ENCODE measurements around the gene COL13A1. TPM values are rescaled to one million over a fixed set of nuclear protein-coding genes. Genes with fewer than 3 reads are reported as not detected.

The COL13A1 gene
- total and polyA plus RNA-seq, 2 of the 8 experiments (the other 6 are each of a cell fraction or from before 2014, with no cell fraction given) = 2.6 to 5.2 TPM

DNA sequence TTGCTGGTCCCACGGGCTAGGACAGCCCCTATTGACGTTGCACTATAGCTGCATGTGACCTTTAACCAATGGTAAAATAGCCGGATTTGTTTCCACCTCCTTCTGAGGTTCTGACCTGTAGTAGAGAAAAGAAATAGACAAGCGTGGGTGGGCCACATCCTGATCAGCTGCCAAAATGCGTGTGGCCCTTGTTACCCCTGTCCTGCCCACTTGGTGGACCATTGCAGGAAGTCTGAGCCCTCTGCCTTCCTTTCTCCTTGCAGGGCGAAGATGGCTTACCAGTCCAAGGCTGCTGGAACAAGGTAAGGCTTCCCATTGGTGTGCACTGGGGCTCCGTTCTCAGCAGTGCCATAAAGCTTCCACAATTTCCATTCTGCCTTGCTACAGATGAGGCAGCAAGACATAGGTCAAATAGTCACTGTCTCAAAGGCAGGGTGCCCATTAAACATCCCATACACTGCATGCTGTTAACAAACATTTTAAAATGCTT, 155.1 kb downstream of the COL13A1 start:
- Histone ChIP-seq H3K36me3 (ENCODE audit: control insufficient read depth in 2 of 4, insufficient read depth in 4 of 4, low read length in 3 of 4) (no peaks in the 10 kb centered on the region), H3K18ac (ENCODE audit: extremely low read depth, low read length) (no peak overlapping the region), H3K4ac (replicated peaks; ENCODE audit: insufficient read length, low read depth, low read length) (no peak overlapping the region), H3K4me2 (ENCODE audit: insufficient read depth in 1 of 2, low read depth in 2 of 2, low read length in 2 of 2) (no peak overlapping the region), H3K14ac (ENCODE audit: insufficient read length) (no peak overlapping the region), H3K23me2 (ENCODE audit: low read depth, low read length) (peaks cover 3% of the 10 kb centered on the region; the same call in 1 of the 2 replicates), H3K56ac (replicated peaks; ENCODE audit: insufficient read length, low read depth, low read length) (no peak overlapping the region), H4K5ac (ENCODE audit: insufficient read length, low read depth, low read length) (no peak overlapping the region), H2BK120ac (replicated peaks; ENCODE audit: low read depth, low read length) (no peak overlapping the region), H2BK15ac (ENCODE audit: low read length) (no peak overlapping the region), H4K20me1 (replicated peaks in 1 of 2; ENCODE audit: control insufficient read depth in 1 of 2, insufficient read depth in 2 of 2, low read length in 2 of 2) (peaks cover 0 to 2% of the 10 kb centered on the region in 2 experiments), H4K91ac (replicated peaks; ENCODE audit: insufficient read length, low read length) (no peak overlapping the region), H3K27me3 (replicated peaks in 1 of 4; ENCODE audit: control insufficient read depth in 3 of 4, extremely low read depth in 1 of 4, insufficient read depth in 3 of 4, low read length in 3 of 4) (peaks cover 0 to 13% (median 5%) of the 10 kb centered on the region in 4 experiments; a peak in 3 of 7 replicates), H3K27ac (ENCODE audit: low read depth, low read length) (no peak overlapping the region), H2AFZ (ENCODE audit: low read length) (no peak overlapping the region), H2BK20ac (ENCODE audit: low read length) (no peak overlapping the region), H3K4me1 (replicated peaks in 1 of 4; ENCODE audit: control insufficient read depth in 3 of 4, insufficient read depth in 4 of 4, low read length in 3 of 4) (peaks cover 8 to 15% (median 10%) of the 10 kb centered on the region in 4 experiments; a peak in 6 of 7 replicates), H2AK5ac (ENCODE audit: low read depth, low read length) (no peak overlapping the region), H4K8ac (ENCODE audit: extremely low read depth, insufficient read depth, low read length) (no peak overlapping the region), H2BK5ac (ENCODE audit: low read depth, low read length) (no peak overlapping the region), H2BK12ac (ENCODE audit: low read depth, low read length) (no peak overlapping the region), H3K9me3 (ENCODE audit: insufficient read depth in 2 of 2, low read depth in 1 of 2, low read length in 1 of 2) (no peaks in the 10 kb centered on the region), H3K79me1 (ENCODE audit: low read depth, low read length) (no peaks in the 10 kb centered on the region), H3K23ac (ENCODE audit: insufficient read length) (no peak overlapping the region), H3K79me2 (ENCODE audit: control insufficient read depth in 1 of 2, insufficient read depth in 2 of 2, low read length in 2 of 2) (no peaks in the 10 kb centered on the region), H3K9ac (replicated peaks in 1 of 4; ENCODE audit: extremely low read depth in 1 of 4, low read depth in 3 of 4, low read length in 3 of 4) (no peak overlapping the region), H3K4me3 (ENCODE audit: extremely low read depth in 1 of 4, insufficient read depth in 2 of 4, low read depth in 3 of 4, low read length in 4 of 4) (no peak overlapping the region)
- no peak for FAIRE-seq
- CTCF ChIA-PET (ENCODE audit: partially characterized antibody) = interaction anchor here (0.9 to 8.4 kb wide), 10 partner anchors 9 to 272 kb away, joined by 3 to 94 read pairs (median 14); no protein-coding TSS in a partner anchor
- no peak for DNase-seq (ENCODE audit: low read depth in 1 of 2, low spot score in 2 of 2)
- WGBS, 2 experiments (ENCODE audit: extremely low coverage in 1 of 2, insufficient coverage in 1 of 2, insufficient read length in 1 of 2, insufficient replicate concordance in 2 of 2, low coverage in 1 of 2, low lambda C conversion rate in 2 of 2, missing lambda C conversion rate in 1 of 2) = 95% methylated on average over 7 of the region's 7 CpGs; no CpG with 5 or more reads in 1 of the 2 experiments
- POLR2A ChIA-PET (ENCODE audit: partially characterized antibody) = no interaction called here
- TF ChIP-seq RXRA (IDR thresholded peaks at IDR 0.05; ENCODE audit: insufficient read depth, low read depth, low read length) (no peak), CEBPB (IDR thresholded peaks at IDR 0.05; ENCODE audit: low read depth, low read length) (no peak), SIN3A (conservative IDR thresholded peaks at IDR 0.05 in 1 of 2, IDR thresholded peaks at IDR 0.05 in 1 of 2; ENCODE audit: low read depth in 1 of 2, low read length in 2 of 2) (no peak)

Data from H1 (cell line).